Measurements from ENCODE around the gene XIRP2.

Gene XIRP2

GRCh38 chr2:166934817-166935216 lies 46.5 kb downstream of the XIRP2 start:
- no peaks in the 10 kb centered on the region for H3K27me3 ChIP-seq
- no peak overlapping the region for H3K27ac ChIP-seq
- no peak overlapping the region for H3K4me3 ChIP-seq (ENCODE audit: low read depth in 1 of 2, low read length in 1 of 2)
- no peaks in the 10 kb centered on the region for H3K36me3 ChIP-seq
- TF ChIP-seq, protein P1, sequence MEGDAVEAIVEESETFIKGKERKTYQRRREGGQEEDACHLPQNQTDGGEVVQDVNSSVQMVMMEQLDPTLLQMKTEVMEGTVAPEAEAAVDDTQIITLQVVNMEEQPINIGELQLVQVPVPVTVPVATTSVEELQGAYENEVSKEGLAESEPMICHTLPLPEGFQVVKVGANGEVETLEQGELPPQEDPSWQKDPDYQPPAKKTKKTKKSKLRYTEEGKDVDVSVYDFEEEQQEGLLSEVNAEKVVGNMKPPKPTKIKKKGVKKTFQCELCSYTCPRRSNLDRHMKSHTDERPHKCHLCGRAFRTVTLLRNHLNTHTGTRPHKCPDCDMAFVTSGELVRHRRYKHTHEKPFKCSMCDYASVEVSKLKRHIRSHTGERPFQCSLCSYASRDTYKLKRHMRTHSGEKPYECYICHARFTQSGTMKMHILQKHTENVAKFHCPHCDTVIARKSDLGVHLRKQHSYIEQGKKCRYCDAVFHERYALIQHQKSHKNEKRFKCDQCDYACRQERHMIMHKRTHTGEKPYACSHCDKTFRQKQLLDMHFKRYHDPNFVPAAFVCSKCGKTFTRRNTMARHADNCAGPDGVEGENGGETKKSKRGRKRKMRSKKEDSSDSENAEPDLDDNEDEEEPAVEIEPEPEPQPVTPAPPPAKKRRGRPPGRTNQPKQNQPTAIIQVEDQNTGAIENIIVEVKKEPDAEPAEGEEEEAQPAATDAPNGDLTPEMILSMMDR (IDR thresholded peaks at IDR 0.05) = no peak
- no peaks in the 10 kb centered on the region for H3K4me1 ChIP-seq (ENCODE audit: control insufficient read depth in 1 of 2, insufficient read depth in 1 of 2, low read depth in 1 of 2, low read length in 1 of 2)
- no peaks in the 10 kb centered on the region for H3K9me3 ChIP-seq

DNA sequence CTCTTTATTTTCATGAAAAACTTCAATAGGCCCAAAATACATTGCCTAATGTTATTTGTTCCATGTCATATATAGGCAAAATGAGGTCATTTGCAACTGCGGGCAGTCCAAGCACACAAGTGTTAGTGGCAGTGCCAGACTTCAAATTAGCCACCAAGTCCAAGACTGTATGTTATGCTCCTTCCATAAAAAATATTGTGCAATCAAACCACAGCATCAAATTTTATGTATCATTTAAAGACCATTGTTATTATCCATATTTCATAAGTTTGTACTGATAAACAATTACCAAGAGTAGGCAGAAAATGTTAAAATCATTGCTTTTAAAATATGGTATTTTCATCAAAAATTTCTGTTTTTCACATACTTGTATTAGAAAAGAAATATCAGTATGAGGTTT lies 54.1 kb downstream of the XIRP2 start:
- Histone ChIP-seq H3K4me3 (ENCODE audit: low read depth in 1 of 2, low read length in 1 of 2) (no peak overlapping the region), H3K4me1 (ENCODE audit: control insufficient read depth in 1 of 2, insufficient read depth in 1 of 2, low read depth in 1 of 2, low read length in 1 of 2) (no peaks in the 10 kb centered on the region), H3K27ac (no peak overlapping the region), H3K9me3 (no peaks in the 10 kb centered on the region), H3K36me3 (no peaks in the 10 kb centered on the region), H3K27me3 (no peaks in the 10 kb centered on the region)
- TF ChIP-seq, protein P1 (IDR thresholded peaks at IDR 0.05) = no peak

- no peaks in the 10 kb centered on the region for H3K9me3 ChIP-seq
- no peaks in the 10 kb centered on the region for H3K36me3 ChIP-seq
- no peaks in the 10 kb centered on the region for H3K4me1 ChIP-seq (ENCODE audit: control insufficient read depth in 1 of 2, insufficient read depth in 1 of 2, low read depth in 1 of 2, low read length in 1 of 2)
- no peak overlapping the region for H3K4me3 ChIP-seq (ENCODE audit: low read depth in 1 of 2, low read length in 1 of 2)
- TF ChIP-seq, protein P1 (IDR thresholded peaks at IDR 0.05) = no peak
- H3K27ac ChIP-seq = no peak overlapping the region
- H3K27me3 ChIP-seq = no peaks in the 10 kb centered on the region
These were observed 56.6 kb downstream of the XIRP2 start for GRCh38 chr2:166944909-166945308.

GRCh38 chr2:166957686-166958085 lies 69.4 kb downstream of the XIRP2 start:
- TF ChIP-seq, protein P1 (IDR thresholded peaks at IDR 0.05) = no peak
- Histone ChIP-seq H3K36me3 (no peaks in the 10 kb centered on the region), H3K27me3 (no peaks in the 10 kb centered on the region), H3K9me3 (no peaks in the 10 kb centered on the region), H3K4me1 (ENCODE audit: control insufficient read depth in 1 of 2, insufficient read depth in 1 of 2, low read depth in 1 of 2, low read length in 1 of 2) (no peaks in the 10 kb centered on the region), H3K4me3 (ENCODE audit: low read depth in 1 of 2, low read length in 1 of 2) (no peak overlapping the region), H3K27ac (no peak overlapping the region)

DNA sequence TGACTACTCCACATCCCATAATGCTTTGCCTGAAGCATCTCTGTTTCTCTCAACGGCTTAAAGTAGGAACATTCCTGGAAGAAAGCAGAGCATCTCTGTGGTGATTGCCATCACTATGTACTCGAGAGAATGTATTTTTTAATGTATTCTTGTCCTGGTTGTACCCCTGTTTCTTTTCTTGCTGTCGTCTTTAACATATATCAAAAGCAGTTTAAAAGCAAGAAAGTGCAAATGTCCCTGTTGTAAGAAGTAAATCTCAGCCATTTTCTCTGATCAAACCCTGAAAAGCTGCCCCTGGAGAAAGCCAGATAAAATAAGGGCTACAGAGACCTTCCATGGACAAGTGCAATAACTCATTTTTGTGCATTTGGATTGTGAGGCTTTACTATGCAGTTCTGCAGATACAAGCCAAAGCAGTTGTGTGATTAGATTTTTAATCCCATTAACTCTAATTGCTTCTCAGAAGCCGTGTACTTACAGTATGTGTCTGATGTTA lies 70.8 kb downstream of the XIRP2 start:
- Histone ChIP-seq H3K9me3 (no peaks in the 10 kb centered on the region), H3K4me1 (ENCODE audit: control insufficient read depth in 1 of 2, insufficient read depth in 1 of 2, low read depth in 1 of 2, low read length in 1 of 2) (no peaks in the 10 kb centered on the region), H3K27me3 (no peaks in the 10 kb centered on the region), H3K36me3 (no peaks in the 10 kb centered on the region), H3K4me3 (ENCODE audit: low read depth in 1 of 2, low read length in 1 of 2) (no peak overlapping the region), H3K27ac (no peak overlapping the region)
- TF ChIP-seq, protein P1 (IDR thresholded peaks at IDR 0.05) = no peak

GRCh38 chr2:166959556-166959955 lies 71.3 kb downstream of the XIRP2 start:
- Histone ChIP-seq H3K36me3 (no peaks in the 10 kb centered on the region), H3K27me3 (no peaks in the 10 kb centered on the region), H3K9me3 (no peaks in the 10 kb centered on the region), H3K4me3 (ENCODE audit: low read depth in 1 of 2, low read length in 1 of 2) (no peak overlapping the region), H3K4me1 (ENCODE audit: control insufficient read depth in 1 of 2, insufficient read depth in 1 of 2, low read depth in 1 of 2, low read length in 1 of 2) (no peaks in the 10 kb centered on the region), H3K27ac (no peak overlapping the region)
- TF ChIP-seq, protein P1 (IDR thresholded peaks at IDR 0.05) = no peak

Measured in neutrophil (primary cell).